GM23248 (cell line): ENCODE results near the gene MEIS2. TPM values are rescaled to one million over a fixed set of nuclear protein-coding genes. Genes with fewer than 3 reads are reported as not detected.

ENCODE experiments used
- DNase-seq: peaks from one replicate; pipeline ENCODE4 v3.0.0-alpha.2; 2015
- H2AFZ ChIP-seq: fragments of 200-600 bp; sonication (generic); 2 replicates; pipeline ENCODE4 v1.6.1; 2016; ENCODE audit warnings: antibody characterized with exemption
- H3F3A ChIP-seq: fragments of 200-600 bp; sonication (generic); 2 replicates; pipeline ENCODE4 v1.6.1; 2016; ENCODE audit warnings: mild to moderate bottlenecking, antibody characterized with exemption, mixed run types; ENCODE audit not compliant: insufficient read depth
- H3K27ac ChIP-seq: fragments of 200-600 bp; sonication (generic); 2 replicates; pipeline ENCODE4 v1.5.1; 2016; ENCODE audit warnings: mild to moderate bottlenecking
- H3K27me3 ChIP-seq: fragments of 200-600 bp; sonication (generic); replicated peaks from 2 replicates; pipeline ENCODE4 v1.6.1; 2016; ENCODE audit warnings: mild to moderate bottlenecking; ENCODE audit not compliant: insufficient read depth
- H3K36me3 ChIP-seq: fragments of 200-600 bp; sonication (generic); 2 replicates; pipeline ENCODE4 v1.6.1; 2016; ENCODE audit warnings: low read depth, mild to moderate bottlenecking
- H3K4me1 ChIP-seq: fragments of 200-600 bp; sonication (generic); 2 replicates; pipeline ENCODE4 v1.6.1; 2016; ENCODE audit warnings: mild to moderate bottlenecking; ENCODE audit not compliant: insufficient read depth
- H3K4me2 ChIP-seq: fragments of 200-600 bp; sonication (generic); one replicate; pipeline ENCODE4 v1.6.1; 2016; ENCODE audit warnings: mild to moderate bottlenecking; ENCODE audit not compliant: unreplicated experiment
- H3K4me3 ChIP-seq: fragments of 200-600 bp; sonication (generic); 2 replicates; pipeline ENCODE4 v1.5.1; 2016; ENCODE audit warnings: mild to moderate bottlenecking
- H3K79me2 ChIP-seq: fragments of 200-600 bp; sonication (generic); 2 replicates; pipeline ENCODE4 v1.6.1; 2016; ENCODE audit warnings: mild to moderate bottlenecking; ENCODE audit not compliant: insufficient read depth
- H3K9ac ChIP-seq: fragments of 200-600 bp; sonication (generic); 2 replicates; pipeline ENCODE4 v1.6.1; 2016; ENCODE audit warnings: mild to moderate bottlenecking
- H3K9me2 ChIP-seq: fragments of 200-600 bp; sonication (generic); 2 replicates; pipeline ENCODE4 v1.6.1; 2016; ENCODE audit warnings: mixed run types, mild to moderate bottlenecking, moderate library complexity; ENCODE audit not compliant: insufficient read depth
- H3K9me3 ChIP-seq: fragments of 200-600 bp; sonication (generic); one replicate; pipeline ENCODE4 v1.6.1; 2017; ENCODE audit warnings: low read depth
- H4K20me1 ChIP-seq: fragments of 200-600 bp; sonication (generic); 2 replicates; pipeline ENCODE4 v1.6.0; 2016; ENCODE audit not compliant: insufficient read depth
- EZH2 ChIP-seq: fragments of 200-600 bp; sonication (generic); IDR thresholded peaks from 2 replicates; pipeline ENCODE4 v1.6.1; 2018; ENCODE audit warnings: antibody characterized with exemption, mild to moderate bottlenecking; ENCODE audit not compliant: insufficient read depth, poor library complexity, severe bottlenecking
- EZH2phosphoT487 ChIP-seq: fragments of 200-600 bp; sonication (generic); IDR thresholded peaks from 2 replicates; pipeline ENCODE4 v1.6.1; 2018; ENCODE audit warnings: antibody characterized with exemption, moderate library complexity, mild to moderate bottlenecking, low read depth; ENCODE audit not compliant: insufficient read depth
- WGBS, 2 experiments: methylation state at CpG; one replicate each; pipeline ENCODE4 v1.1.6; 2015 to 2017; ENCODE audit warnings: low lambda C conversion rate in 2 of 2, low coverage in 1 of 2; ENCODE audit errors: missing lambda C conversion rate in 2 of 2; 5-methylcytosine and 5-hydroxymethylcytosine counted together
- in situ Hi-C: fragments of 300-500 bp; cut with MboI; formaldehyde crosslinking; loops from 2 replicates; pipeline ENCODE4 v1.15.0; 2020
- polyA plus RNA-seq: library from polyadenylated mRNA; unstranded; fragments of >200 nt; fragmentation: Nextera tagmentation; extraction: Ambion mirVana; gene quantifications from 2 replicates; pipeline ENCODE4 v1.2.1, GENCODE V29; 2016
- total RNA-seq: library from RNA; depleted of rRNA; stranded (reverse); fragments of >200 nt; shearing (Covaris generic); gene quantifications from 2 replicates; pipeline ENCODE4 v1.2.3, GENCODE V29; 2014

Gene MEIS2
- total and polyA plus RNA-seq, 2 experiments from 2014 or later = 23.7 to 24.1 TPM

DNA sequence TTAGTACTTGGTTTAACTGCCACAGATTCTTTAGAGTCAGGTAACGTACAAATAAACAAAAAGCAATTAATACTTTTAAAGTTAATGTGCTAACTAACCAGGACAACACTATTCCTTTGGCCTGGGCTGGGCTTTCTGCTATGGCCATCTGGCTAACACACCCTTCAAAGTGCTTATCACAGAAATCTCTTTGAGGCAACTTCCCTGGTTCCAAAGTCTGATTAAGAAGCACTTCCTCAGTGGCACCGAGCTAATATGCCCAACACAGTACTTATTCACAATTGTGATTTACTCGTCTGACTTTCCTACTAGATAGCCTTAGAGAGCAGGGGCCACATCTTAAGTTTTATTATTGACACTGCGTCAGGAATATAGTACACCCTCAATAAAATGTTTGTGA lies 191.4 kb downstream of the MEIS2 start:
- H4K20me1 ChIP-seq = no peaks in the 10 kb centered on the region
- H3K36me3 ChIP-seq = no peaks in the 10 kb centered on the region; the same call in 1 of the 2 replicates
- no peak overlapping the region for H3K4me3 ChIP-seq
- no peak overlapping the region for H3K9ac ChIP-seq
- no peaks in the 10 kb centered on the region for H3K9me3 ChIP-seq
- peaks cover 15% of the 10 kb centered on the region for H3F3A ChIP-seq
- no peak overlapping the region for H3K4me2 ChIP-seq
- peaks cover 33% of the 10 kb centered on the region for H3K4me1 ChIP-seq
- TF ChIP-seq EZH2 = no peak
- in situ Hi-C loops = no loop called here
- no peak for DNase-seq
- no peaks in the 10 kb centered on the region for H3K9me2 ChIP-seq
- no peaks in the 10 kb centered on the region for H3K27me3 ChIP-seq
- H3K27ac ChIP-seq = no peak overlapping the region
- peaks cover 64% of the 10 kb centered on the region for H3K79me2 ChIP-seq
- no peak overlapping the region for H2AFZ ChIP-seq
- 97% methylated on average over 4 of the region's 4 CpGs for WGBS, 2 experiments

DNA sequence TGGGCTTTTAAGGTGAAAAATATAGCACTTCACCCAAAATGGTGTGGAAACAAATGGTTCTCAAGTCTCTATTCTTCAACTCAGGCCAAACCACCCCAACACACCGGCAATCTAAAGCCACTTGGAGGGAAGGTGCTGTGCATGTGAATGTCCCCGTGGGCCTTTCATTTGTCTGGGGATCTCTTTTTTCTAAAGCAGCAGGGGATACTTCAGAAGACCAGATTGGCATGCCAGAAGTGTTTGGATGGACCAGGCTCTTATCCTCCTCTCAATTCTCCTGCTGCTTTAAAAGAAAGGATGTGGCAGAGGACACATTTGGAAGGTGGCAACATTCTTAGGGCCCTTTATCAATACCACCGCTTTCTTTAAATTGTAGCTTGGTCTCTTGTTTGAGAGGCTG lies 193.1 kb downstream of the MEIS2 start:
- WGBS, 2 experiments = 78 to 83% methylated on average over 3 of the region's 3 CpGs
- in situ Hi-C loops = no loop called here
- peaks cover 59% of the 10 kb centered on the region for H3K79me2 ChIP-seq

DNA sequence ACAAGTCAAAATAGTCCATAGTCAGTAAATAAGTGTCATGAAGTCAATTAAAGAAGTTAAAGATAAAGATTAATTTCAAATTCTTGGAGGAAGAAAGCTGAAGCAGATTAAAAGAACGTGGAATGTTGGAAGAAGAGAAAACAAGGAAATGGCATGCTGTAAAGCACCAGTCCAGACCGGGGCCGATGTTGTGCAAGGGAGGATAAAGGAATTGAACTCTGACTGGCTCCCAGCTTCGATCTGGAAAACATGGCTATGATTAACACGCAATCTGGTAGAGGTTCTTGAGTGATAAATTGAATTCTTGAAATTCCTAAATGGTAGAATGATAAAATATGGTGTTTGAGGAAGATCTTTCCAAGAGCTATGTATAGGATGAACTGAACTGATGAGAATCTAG lies 194.4 kb downstream of the MEIS2 start:
- no peaks in the 10 kb centered on the region for H3K9me3 ChIP-seq
- H3F3A ChIP-seq = peaks cover 15% of the 10 kb centered on the region
- no peaks in the 10 kb centered on the region for H4K20me1 ChIP-seq
- peaks cover 67% of the 10 kb centered on the region for H3K79me2 ChIP-seq
- H3K4me1 ChIP-seq = peaks cover 28% of the 10 kb centered on the region
- H3K4me3 ChIP-seq = peak overlapping the region; percentile 45
- H3K27ac ChIP-seq = peak overlapping the region; percentile 64
- no peak overlapping the region for H3K9ac ChIP-seq
- in situ Hi-C loops = no loop called here
- no peaks in the 10 kb centered on the region for H3K36me3 ChIP-seq
- peak; percentile 87 for DNase-seq
- H3K4me2 ChIP-seq = peak overlapping the region; percentile 83
- TF ChIP-seq EZH2 = no peak
- no peaks in the 10 kb centered on the region for H3K9me2 ChIP-seq
- WGBS, 2 experiments = 9 to 13% methylated on average over 5 of the region's 5 CpGs
- peak overlapping the region; percentile 47 for H2AFZ ChIP-seq
- no peaks in the 10 kb centered on the region for H3K27me3 ChIP-seq

More for the DNA sequence above, 193.1 kb downstream of the MEIS2 start:
- TF ChIP-seq EZH2phosphoT487 (no peak), EZH2 (no peak)
- Histone ChIP-seq H3K9me2 (no peaks in the 10 kb centered on the region), H3K9ac (no peak overlapping the region), H4K20me1 (no peaks in the 10 kb centered on the region), H3K9me3 (no peaks in the 10 kb centered on the region), H2AFZ (no peak overlapping the region), H3K4me2 (no peak overlapping the region), H3K27ac (no peak overlapping the region), H3K4me3 (no peak overlapping the region), H3K36me3 (no peaks in the 10 kb centered on the region), H3F3A (peaks cover 15% of the 10 kb centered on the region), H3K4me1 (peaks cover 35% of the 10 kb centered on the region), H3K27me3 (no peaks in the 10 kb centered on the region)
- no peak for DNase-seq

DNA sequence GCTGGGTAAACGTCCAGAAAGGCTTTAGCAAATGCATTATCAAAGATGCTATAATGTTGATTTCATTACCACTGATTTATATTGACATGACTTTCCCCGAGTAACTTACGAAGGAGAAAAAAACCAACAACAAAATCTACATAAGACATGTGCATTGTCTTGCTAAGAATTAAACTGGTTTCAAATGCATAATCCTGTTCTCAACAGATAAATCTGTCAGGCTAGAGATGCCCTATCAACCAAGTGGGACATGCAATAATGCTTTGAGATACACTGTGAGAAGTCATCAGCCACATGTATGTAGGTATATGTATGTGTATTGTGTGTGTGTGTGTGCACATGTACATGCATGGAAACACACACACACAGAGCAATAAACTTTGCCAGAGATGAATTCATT lies 195.6 kb downstream of the MEIS2 start:
- H3F3A ChIP-seq = peaks cover 15% of the 10 kb centered on the region
- no peaks in the 10 kb centered on the region for H3K27me3 ChIP-seq
- TF ChIP-seq EZH2 (no peak), EZH2phosphoT487 (no peak)
- H3K27ac ChIP-seq = no peak overlapping the region
- WGBS, 2 experiments = 82 to 86% methylated on average over 3 of the region's 3 CpGs
- no peak for DNase-seq
- H3K4me2 ChIP-seq = no peak overlapping the region
- H2AFZ ChIP-seq = no peak overlapping the region
- H3K9ac ChIP-seq = no peak overlapping the region
- H3K4me3 ChIP-seq = no peak overlapping the region
- H3K9me2 ChIP-seq = no peaks in the 10 kb centered on the region
- no peaks in the 10 kb centered on the region for H4K20me1 ChIP-seq
- H3K9me3 ChIP-seq = no peaks in the 10 kb centered on the region
- in situ Hi-C loops = no loop called here
- peaks cover 40% of the 10 kb centered on the region for H3K4me1 ChIP-seq
- peaks cover 72% of the 10 kb centered on the region for H3K79me2 ChIP-seq
- no peaks in the 10 kb centered on the region for H3K36me3 ChIP-seq

DNA sequence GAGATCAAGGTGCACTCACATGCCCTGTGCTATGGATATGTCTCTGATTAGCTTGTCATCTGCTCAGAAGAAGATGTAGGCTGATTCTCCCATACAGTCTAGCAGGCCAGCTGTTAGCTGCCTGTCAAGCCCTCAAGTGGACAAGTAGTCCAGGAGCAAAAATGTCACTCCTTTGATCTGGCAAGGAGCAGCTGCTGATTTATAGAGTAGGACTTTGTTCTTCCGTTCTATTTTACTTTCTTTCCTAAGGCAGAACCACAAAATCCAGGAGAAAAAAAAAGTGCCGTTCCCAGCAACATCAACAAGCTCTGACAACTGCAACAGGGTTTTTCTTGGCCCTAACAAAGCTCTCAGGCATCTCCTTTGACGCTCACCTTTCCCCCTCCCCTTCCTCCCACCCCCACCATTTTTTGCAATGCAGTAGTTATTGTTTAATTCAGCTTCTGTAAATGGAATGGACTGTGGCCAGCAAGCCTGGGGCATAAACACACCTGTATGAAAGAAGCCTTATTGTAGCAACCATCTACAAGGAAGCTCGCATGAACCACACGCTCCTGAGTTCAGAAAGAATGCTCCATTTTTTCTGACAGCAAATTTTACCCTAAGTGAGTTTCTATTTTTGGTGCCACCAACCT lies 196.3 kb downstream of the MEIS2 start:
- no peak for TF ChIP-seq EZH2
- no peak for TF ChIP-seq EZH2phosphoT487
- H3K9me3 ChIP-seq = no peaks in the 10 kb centered on the region
- peaks cover 66% of the 10 kb centered on the region for H3K79me2 ChIP-seq
- 94 to 97% methylated on average over 5 of the region's 5 CpGs for WGBS, 2 experiments
- DNase-seq = no peak
- H4K20me1 ChIP-seq = no peaks in the 10 kb centered on the region
- no peak overlapping the region for H3K4me3 ChIP-seq
- H2AFZ ChIP-seq = no peak overlapping the region
- H3K36me3 ChIP-seq = no peaks in the 10 kb centered on the region
- H3K27ac ChIP-seq = no peak overlapping the region
- no peak overlapping the region for H3K4me2 ChIP-seq
- H3K9ac ChIP-seq = no peak overlapping the region
- peaks cover 15% of the 10 kb centered on the region for H3F3A ChIP-seq
- no peaks in the 10 kb centered on the region for H3K9me2 ChIP-seq
- H3K4me1 ChIP-seq = peaks cover 46% of the 10 kb centered on the region
- H3K27me3 ChIP-seq = no peaks in the 10 kb centered on the region
- in situ Hi-C loops = no loop called here
